ENCODE data around the gene CDK2AP2. TPM values are rescaled to one million over a fixed set of nuclear protein-coding genes. Genes with fewer than 3 reads are reported as not detected.

Gene CDK2AP2
- total and polyA plus RNA-seq, 9 of the 15 experiments (the other 6 are each of a cell fraction or from before 2014, with no cell fraction given), result 4.4 to 47.4 (median 21.7) TPM

DNA sequence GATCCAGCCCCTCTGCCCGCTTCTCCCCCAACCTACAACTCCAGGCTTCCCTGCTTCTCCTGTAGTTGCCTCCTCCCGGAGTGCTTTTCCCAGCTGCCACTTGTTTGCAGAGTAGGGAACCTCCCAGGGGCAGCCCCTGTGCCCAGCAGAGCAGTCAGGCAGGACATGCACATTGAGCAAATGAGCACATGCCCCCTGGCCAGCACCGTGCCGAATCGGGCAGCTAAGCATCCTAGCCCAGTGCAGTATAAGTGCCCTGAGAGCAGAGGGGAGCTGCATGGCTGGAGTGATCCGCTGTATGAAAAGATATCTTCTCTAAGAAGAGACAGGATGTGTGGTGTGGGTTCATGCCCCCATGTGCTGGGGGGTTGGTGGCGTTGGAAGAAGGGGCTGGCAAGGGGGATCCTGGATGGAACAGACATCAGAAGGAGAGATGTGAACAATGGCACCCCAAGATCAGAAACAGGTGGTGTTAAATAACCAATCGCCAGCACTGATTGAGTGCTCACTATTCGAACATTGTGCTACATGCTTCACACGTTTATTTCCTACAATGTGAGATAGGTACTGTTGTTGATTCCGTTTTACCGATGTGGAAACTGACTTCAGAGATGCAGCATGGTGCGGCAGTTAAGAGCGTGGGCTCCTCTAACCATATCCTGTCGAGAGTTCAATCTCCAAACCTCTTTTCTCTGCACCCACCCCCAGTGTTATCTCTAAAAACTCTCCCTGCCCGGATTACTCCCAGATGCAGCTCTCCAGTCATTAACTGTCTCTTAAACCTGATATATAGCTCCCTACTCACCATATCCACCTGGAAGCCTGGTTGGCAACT, 23.9 kb downstream of the CDK2AP2 start:
- H3K36me3 ChIP-seq (ENCODE audit: control insufficient read depth, insufficient read depth, low read length), result peaks cover 18% of the 10 kb centered on the region; the same call in 1 of the 3 replicates
- ATAC-seq (no peak), DNase-seq (ENCODE audit: extremely low read depth in 1 of 4, low spot score in 3 of 4) (peak in 2 of 4 experiments; percentile 52 to 56), FAIRE-seq (peak; percentile 78)
- peak overlapping the region; percentile 73; the same call in 1 of the 3 replicates for H3K27ac ChIP-seq (ENCODE audit: extremely low read depth, low read depth, low read length)
- no peaks in the 10 kb centered on the region for H3K9me1 ChIP-seq (ENCODE audit: control insufficient read depth, insufficient read depth, low read length)
- H3K9me3 ChIP-seq (replicated peaks; ENCODE audit: control insufficient read depth, insufficient read depth, low read depth, low read length), result no peaks in the 10 kb centered on the region
- H3K27me3 ChIP-seq (ENCODE audit: control insufficient read depth in 2 of 2, insufficient read depth in 2 of 2, low read length in 2 of 2), result no peaks in the 10 kb centered on the region
- H3K4me1 ChIP-seq (replicated peaks in 1 of 2; ENCODE audit: control insufficient read depth in 2 of 2, insufficient read depth in 2 of 2, low read length in 2 of 2), result peaks cover 28 to 57% of the 10 kb centered on the region in 2 experiments
- peak overlapping the region; percentile 61 to 85; a peak in 3 of 4 replicates for H3K9ac ChIP-seq (ENCODE audit: insufficient read depth in 1 of 2, low read depth in 2 of 2, low read length in 2 of 2)
- intact Hi-C loops (cut with micrococcal nuclease) (loop anchor here (5.0 kb wide), 1 partner anchor 82 kb away; the partner anchor contains the start of genes PPP1CA and TBC1D10C), in situ Hi-C loops (cut with MboI) (no loop called here)
- WGBS (ENCODE audit: insufficient coverage, low coverage, missing lambda C conversion rate), result 32% methylated on average over 16 of the region's 16 CpGs
- H3K4me2 ChIP-seq (ENCODE audit: insufficient read depth, low read length), result peak overlapping the region; percentile 78
- no TSS peak for BruUV-seq (replicated peaks)
- CTCF ChIA-PET (ENCODE audit: low intra/inter-chr PET ratio), result no interaction called here
- peaks cover 34% of the 10 kb centered on the region for H3K79me2 ChIP-seq (ENCODE audit: control insufficient read depth, insufficient read depth, low read length)
- H3K4me3 ChIP-seq, result peak overlapping the region; percentile 49
- H4K20me1 ChIP-seq (replicated peaks; ENCODE audit: control insufficient read depth, insufficient read depth, low read length), result no peaks in the 10 kb centered on the region
- POLR2A ChIA-PET, result interaction anchor here (0.5 to 0.6 kb wide), 2 partner anchors 122 to 828 kb away, joined by 3 read pairs; no protein-coding TSS in a partner anchor
- no peak overlapping the region for H2AFZ ChIP-seq (ENCODE audit: low read depth, low read length)
- TF ChIP-seq, protein P1, sequence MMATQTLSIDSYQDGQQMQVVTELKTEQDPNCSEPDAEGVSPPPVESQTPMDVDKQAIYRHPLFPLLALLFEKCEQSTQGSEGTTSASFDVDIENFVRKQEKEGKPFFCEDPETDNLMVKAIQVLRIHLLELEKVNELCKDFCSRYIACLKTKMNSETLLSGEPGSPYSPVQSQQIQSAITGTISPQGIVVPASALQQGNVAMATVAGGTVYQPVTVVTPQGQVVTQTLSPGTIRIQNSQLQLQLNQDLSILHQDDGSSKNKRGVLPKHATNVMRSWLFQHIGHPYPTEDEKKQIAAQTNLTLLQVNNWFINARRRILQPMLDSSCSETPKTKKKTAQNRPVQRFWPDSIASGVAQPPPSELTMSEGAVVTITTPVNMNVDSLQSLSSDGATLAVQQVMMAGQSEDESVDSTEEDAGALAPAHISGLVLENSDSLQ (IDR thresholded peaks at IDR 0.05), result 0 out of 2 replicates have a peak, but pooled peaks have one; percentile 36
- TF ChIP-seq CBFA2T2 (conservative IDR thresholded peaks at IDR 0.05) (peak; percentile 44), KAT8 (IDR thresholded peaks at IDR 0.05; ENCODE audit: low read depth) (no peak), KDM5B (IDR thresholded peaks at IDR 0.05; ENCODE audit: insufficient replicate concordance, low read depth, low read length) (peak; percentile 12), ZNF12 (CRISPR knock-in tag; IDR thresholded peaks at IDR 0.05) (0 out of 2 replicates have a peak, but pooled peaks have one; percentile 14), MEIS2 (IDR thresholded peaks at IDR 0.05; ENCODE audit: partially characterized antibody) (peak; percentile 60), ARID1B (IDR thresholded peaks at IDR 0.05) (0 out of 2 replicates have a peak, but pooled peaks have one; percentile 31), CBFB (CRISPR knock-in tag; IDR thresholded peaks at IDR 0.05) (no peak), MCM3 (IDR thresholded peaks at IDR 0.05) (no peak), GABPB1 (CRISPR knock-in tag; IDR thresholded peaks at IDR 0.05) (no peak), TEAD1 (CRISPR knock-in tag; IDR thresholded peaks at IDR 0.05) (no peak), AFF4 (CRISPR knock-in tag; IDR thresholded peaks at IDR 0.05) (no peak), JUN (IDR thresholded peaks at IDR 0.05; ENCODE audit: borderline replicate concordance, low read depth, low read length) (no peak), JUN (CRISPR knock-in tag; IDR thresholded peaks at IDR 0.05; ENCODE audit: borderline replicate concordance) (peak; percentile 42; the same call in 1 of the 2 replicates)
- TF ChIP-seq, protein P2, sequence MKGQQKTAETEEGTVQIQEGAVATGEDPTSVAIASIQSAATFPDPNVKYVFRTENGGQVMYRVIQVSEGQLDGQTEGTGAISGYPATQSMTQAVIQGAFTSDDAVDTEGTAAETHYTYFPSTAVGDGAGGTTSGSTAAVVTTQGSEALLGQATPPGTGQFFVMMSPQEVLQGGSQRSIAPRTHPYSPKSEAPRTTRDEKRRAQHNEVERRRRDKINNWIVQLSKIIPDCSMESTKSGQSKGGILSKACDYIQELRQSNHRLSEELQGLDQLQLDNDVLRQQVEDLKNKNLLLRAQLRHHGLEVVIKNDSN (CRISPR knock-in tag; IDR thresholded peaks at IDR 0.05), result 0 out of 2 replicates have a peak, but pooled peaks have one; percentile 22
